HEK293 (cell line): Measurements from ENCODE around the gene PHYKPL.

Experiments used
- CTCF ChIA-PET: fragments of 350-600 bp; formaldehyde crosslinking; extraction: SDS; loops from one replicate; lab custom pipeline; 2021; ENCODE audit warnings: antibody characterized with exemption; lab: Yijun Ruan, JAX
- POLR2A ChIA-PET: fragments of 300-600 bp; formaldehyde crosslinking; extraction: SDS; loops from one replicate; lab custom pipeline; 2020; ENCODE audit warnings: antibody characterized with exemption, inconsistent platforms; lab: Yijun Ruan, JAX
- H3K27ac ChIP-seq: fragments of 200-500 bp; sonication (Bioruptor generic); 2 replicates; pipeline ENCODE4 v1.5.1; 2014; ENCODE audit warnings: low read depth, low read length, control low read depth, inconsistent platforms; ENCODE audit errors: extremely low read depth
- H3K36me3 ChIP-seq, 2 experiments: fragments of 200-500 bp in 1 of 2; sonication (Bioruptor generic) in 1 of 2; 1 replicate in 1 of 2; 2 replicates in 1 of 2; pipeline ENCODE4 v1.5.1; 2014 to 2017; ENCODE audit warnings: inconsistent platforms in 2 of 2, low read length in 2 of 2; ENCODE audit not compliant: control insufficient read depth in 2 of 2, insufficient read depth in 1 of 2
- H3K4me1 ChIP-seq: fragments of 200-500 bp; sonication (Bioruptor generic); 2 replicates; pipeline ENCODE4 v1.5.1; 2014; ENCODE audit warnings: mild to moderate bottlenecking, low read length, inconsistent platforms; ENCODE audit not compliant: control insufficient read depth, insufficient read depth
- H3K4me3 ChIP-seq: 2 replicates; pipeline ENCODE4 v1.5.1; 2011; ENCODE audit warnings: low read depth, mild to moderate bottlenecking, control low read depth, low read length, moderate library complexity
- H3K9me3 ChIP-seq: fragments of 200-500 bp; sonication (Bioruptor generic); 2 replicates; pipeline ENCODE4 v1.5.1; 2014; ENCODE audit warnings: low read depth, low read length, inconsistent platforms; ENCODE audit not compliant: control insufficient read depth, insufficient read depth
- GFI1B ChIP-seq: fragments of 450-650 bp; formaldehyde crosslinking; IDR thresholded peaks from 2 replicates; pipeline ENCODE4 v1.5.1; 2016; ENCODE audit warnings: missing biosample characterization, missing genetic modification characterization
- ZBTB21 ChIP-seq: fragments of 450-650 bp; formaldehyde crosslinking; IDR thresholded peaks from 2 replicates; pipeline ENCODE4 v1.5.1; 2017; ENCODE audit warnings: missing biosample characterization, missing genetic modification characterization
- ZNF473 ChIP-seq: fragments of 450-650 bp; formaldehyde crosslinking; IDR thresholded peaks from 2 replicates; pipeline ENCODE4 v1.5.1; 2017; ENCODE audit warnings: missing biosample characterization, missing genetic modification characterization
- ZNF501 ChIP-seq: fragments of 450-650 bp; formaldehyde crosslinking; IDR thresholded peaks from 2 replicates; pipeline ENCODE4 v1.5.1; 2016; ENCODE audit warnings: missing biosample characterization, missing genetic modification characterization
- ZNF571 ChIP-seq: fragments of 450-650 bp; formaldehyde crosslinking; IDR thresholded peaks from 2 replicates; pipeline ENCODE4 v1.5.0; 2017; ENCODE audit warnings: missing biosample characterization, missing genetic modification characterization
- TF ChIP-seq, protein P1 (sequence below): fragments of 450-650 bp; formaldehyde crosslinking; IDR thresholded peaks from 2 replicates; pipeline ENCODE4; 2016; ENCODE audit warnings: missing biosample characterization, missing genetic modification characterization
- TF ChIP-seq, protein P2 (sequence below): fragments of 450-650 bp; formaldehyde crosslinking; IDR thresholded peaks from 2 replicates; pipeline ENCODE4 v1.5.1; 2016; ENCODE audit warnings: missing biosample characterization, missing genetic modification characterization
- TF ChIP-seq, protein P3 (sequence below): fragments of 450-650 bp; formaldehyde crosslinking; IDR thresholded peaks from 2 replicates; pipeline ENCODE4 v1.5.1; 2017; ENCODE audit warnings: missing biosample characterization, missing genetic modification characterization
- TF ChIP-seq, protein P4 (sequence below): fragments of 450-650 bp; formaldehyde crosslinking; conservative IDR thresholded peaks from 2 replicates; pipeline ENCODE4 v1.5.1; 2016; ENCODE audit warnings: low read depth, missing biosample characterization, missing genetic modification characterization
- TF ChIP-seq, protein P5 (sequence below): fragments of 450-650 bp; formaldehyde crosslinking; IDR thresholded peaks from 2 replicates; pipeline ENCODE4 v1.5.1; 2016; ENCODE audit warnings: missing biosample characterization, missing genetic modification characterization
- TF ChIP-seq, protein P6 (sequence below): fragments of 450-650 bp; formaldehyde crosslinking; IDR thresholded peaks from 2 replicates; pipeline ENCODE4 v1.5.1; 2017; ENCODE audit warnings: missing biosample characterization, missing genetic modification characterization

The PHYKPL gene

DNA sequence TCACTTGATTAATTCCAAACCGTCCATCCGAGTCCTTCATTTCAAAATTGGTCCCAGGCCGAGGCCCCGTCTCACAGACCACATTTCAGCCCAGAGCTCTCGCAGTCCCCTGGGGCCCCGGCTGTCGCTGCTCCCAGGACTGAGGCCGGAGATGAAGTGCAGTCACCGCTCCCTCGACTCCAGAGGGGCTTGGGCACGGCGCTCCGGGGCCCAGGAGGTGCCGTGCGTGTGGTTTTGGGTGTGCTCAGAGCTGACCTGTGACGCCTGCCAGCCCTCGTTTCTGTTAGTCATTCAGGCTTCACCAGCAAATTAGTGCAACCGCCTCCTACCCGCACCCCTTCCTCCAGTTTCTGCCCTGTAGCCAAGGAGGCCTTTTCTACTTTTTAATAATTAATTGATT is 48.7 kb upstream of the PHYKPL start:
- no peaks in the 10 kb centered on the region for H3K36me3 ChIP-seq
- TF ChIP-seq ZNF501 (tag by site-specific recombination) = no peak
- TF ChIP-seq GFI1B (tag by site-specific recombination) = no peak
- no peak for TF ChIP-seq ZNF473 (tag by site-specific recombination)
- TF ChIP-seq, protein P1, sequence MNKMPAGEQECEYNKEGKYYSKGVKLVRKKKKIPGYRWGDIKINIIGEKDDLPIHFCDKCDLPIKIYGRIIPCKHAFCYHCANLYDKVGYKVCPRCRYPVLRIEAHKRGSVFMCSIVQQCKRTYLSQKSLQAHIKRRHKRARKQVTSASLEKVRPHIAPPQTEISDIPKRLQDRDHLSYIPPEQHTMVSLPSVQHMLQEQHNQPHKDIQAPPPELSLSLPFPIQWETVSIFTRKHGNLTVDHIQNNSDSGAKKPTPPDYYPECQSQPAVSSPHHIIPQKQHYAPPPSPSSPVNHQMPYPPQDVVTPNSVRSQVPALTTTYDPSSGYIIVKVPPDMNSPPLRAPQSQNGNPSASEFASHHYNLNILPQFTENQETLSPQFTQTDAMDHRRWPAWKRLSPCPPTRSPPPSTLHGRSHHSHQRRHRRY (tag by site-specific recombination) = no peak
- TF ChIP-seq, protein P2, sequence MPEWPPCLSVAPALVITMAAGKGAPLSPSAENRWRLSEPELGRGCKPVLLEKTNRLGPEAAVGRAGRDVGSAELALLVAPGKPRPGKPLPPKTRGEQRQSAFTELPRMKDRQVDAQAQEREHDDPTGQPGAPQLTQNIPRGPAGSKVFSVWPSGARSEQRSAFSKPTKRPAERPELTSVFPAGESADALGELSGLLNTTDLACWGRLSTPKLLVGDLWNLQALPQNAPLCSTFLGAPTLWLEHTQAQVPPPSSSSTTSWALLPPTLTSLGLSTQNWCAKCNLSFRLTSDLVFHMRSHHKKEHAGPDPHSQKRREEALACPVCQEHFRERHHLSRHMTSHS = no peak
- no peak for TF ChIP-seq ZBTB21 (tag by site-specific recombination)
- no peak for TF ChIP-seq ZNF571
- TF ChIP-seq, protein P3, sequence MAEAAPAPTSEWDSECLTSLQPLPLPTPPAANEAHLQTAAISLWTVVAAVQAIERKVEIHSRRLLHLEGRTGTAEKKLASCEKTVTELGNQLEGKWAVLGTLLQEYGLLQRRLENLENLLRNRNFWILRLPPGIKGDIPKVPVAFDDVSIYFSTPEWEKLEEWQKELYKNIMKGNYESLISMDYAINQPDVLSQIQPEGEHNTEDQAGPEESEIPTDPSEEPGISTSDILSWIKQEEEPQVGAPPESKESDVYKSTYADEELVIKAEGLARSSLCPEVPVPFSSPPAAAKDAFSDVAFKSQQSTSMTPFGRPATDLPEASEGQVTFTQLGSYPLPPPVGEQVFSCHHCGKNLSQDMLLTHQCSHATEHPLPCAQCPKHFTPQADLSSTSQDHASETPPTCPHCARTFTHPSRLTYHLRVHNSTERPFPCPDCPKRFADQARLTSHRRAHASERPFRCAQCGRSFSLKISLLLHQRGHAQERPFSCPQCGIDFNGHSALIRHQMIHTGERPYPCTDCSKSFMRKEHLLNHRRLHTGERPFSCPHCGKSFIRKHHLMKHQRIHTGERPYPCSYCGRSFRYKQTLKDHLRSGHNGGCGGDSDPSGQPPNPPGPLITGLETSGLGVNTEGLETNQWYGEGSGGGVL = no peak
- TF ChIP-seq, protein P4, sequence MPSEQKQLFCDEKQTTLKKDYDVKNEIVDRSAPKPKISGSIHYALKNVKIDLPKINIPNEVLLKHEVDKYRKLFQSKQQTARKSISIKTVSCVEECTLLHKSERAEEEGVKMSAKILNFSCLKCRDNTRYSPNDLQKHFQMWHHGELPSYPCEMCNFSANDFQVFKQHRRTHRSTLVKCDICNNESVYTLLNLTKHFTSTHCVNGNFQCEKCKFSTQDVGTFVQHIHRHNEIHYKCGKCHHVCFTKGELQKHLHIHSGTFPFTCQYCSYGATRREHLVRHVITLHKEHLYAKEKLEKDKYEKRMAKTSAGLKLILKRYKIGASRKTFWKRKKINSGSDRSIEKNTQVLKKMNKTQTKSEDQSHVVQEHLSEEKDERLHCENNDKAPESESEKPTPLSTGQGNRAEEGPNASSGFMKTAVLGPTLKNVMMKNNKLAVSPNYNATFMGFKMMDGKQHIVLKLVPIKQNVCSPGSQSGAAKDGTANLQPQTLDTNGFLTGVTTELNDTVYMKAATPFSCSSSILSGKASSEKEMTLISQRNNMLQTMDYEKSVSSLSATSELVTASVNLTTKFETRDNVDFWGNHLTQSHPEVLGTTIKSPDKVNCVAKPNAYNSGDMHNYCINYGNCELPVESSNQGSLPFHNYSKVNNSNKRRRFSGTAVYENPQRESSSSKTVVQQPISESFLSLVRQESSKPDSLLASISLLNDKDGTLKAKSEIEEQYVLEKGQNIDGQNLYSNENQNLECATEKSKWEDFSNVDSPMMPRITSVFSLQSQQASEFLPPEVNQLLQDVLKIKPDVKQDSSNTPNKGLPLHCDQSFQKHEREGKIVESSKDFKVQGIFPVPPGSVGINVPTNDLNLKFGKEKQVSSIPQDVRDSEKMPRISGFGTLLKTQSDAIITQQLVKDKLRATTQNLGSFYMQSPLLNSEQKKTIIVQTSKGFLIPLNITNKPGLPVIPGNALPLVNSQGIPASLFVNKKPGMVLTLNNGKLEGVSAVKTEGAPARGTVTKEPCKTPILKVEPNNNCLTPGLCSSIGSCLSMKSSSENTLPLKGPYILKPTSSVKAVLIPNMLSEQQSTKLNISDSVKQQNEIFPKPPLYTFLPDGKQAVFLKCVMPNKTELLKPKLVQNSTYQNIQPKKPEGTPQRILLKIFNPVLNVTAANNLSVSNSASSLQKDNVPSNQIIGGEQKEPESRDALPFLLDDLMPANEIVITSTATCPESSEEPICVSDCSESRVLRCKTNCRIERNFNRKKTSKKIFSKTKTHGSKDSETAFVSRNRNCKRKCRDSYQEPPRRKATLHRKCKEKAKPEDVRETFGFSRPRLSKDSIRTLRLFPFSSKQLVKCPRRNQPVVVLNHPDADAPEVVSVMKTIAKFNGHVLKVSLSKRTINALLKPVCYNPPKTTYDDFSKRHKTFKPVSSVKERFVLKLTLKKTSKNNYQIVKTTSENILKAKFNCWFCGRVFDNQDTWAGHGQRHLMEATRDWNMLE (tag by site-specific recombination) = no peak
- TF ChIP-seq, protein P5, sequence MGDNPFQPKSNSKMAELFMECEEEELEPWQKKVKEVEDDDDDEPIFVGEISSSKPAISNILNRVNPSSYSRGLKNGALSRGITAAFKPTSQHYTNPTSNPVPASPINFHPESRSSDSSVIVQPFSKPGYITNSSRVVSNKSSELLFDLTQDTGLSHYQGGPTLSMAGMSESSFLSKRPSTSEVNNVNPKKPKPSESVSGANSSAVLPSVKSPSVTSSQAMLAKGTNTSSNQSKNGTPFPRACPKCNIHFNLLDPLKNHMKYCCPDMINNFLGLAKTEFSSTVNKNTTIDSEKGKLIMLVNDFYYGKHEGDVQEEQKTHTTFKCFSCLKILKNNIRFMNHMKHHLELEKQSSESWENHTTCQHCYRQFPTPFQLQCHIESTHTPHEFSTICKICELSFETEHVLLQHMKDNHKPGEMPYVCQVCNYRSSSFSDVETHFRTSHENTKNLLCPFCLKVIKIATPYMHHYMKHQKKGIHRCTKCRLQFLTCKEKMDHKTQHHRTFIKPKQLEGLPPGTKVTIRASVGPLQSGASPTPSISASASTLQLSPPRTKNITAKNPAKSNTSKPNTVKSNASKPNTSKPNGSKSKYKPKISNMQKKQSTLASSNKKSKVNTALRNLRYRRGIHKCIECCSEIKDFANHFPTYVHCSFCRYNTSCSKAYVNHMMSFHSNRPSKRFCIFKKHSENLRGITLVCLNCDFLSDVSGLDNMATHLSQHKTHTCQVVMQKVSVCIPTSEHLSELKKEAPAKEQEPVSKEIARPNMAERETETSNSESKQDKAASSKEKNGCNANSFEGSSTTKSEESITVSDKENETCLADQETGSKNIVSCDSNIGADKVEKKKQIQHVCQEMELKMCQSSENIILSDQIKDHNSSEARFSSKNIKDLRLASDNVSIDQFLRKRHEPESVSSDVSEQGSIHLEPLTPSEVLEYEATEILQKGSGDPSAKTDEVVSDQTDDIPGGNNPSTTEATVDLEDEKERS (tag by site-specific recombination) = no peak
- TF ChIP-seq, protein P6, sequence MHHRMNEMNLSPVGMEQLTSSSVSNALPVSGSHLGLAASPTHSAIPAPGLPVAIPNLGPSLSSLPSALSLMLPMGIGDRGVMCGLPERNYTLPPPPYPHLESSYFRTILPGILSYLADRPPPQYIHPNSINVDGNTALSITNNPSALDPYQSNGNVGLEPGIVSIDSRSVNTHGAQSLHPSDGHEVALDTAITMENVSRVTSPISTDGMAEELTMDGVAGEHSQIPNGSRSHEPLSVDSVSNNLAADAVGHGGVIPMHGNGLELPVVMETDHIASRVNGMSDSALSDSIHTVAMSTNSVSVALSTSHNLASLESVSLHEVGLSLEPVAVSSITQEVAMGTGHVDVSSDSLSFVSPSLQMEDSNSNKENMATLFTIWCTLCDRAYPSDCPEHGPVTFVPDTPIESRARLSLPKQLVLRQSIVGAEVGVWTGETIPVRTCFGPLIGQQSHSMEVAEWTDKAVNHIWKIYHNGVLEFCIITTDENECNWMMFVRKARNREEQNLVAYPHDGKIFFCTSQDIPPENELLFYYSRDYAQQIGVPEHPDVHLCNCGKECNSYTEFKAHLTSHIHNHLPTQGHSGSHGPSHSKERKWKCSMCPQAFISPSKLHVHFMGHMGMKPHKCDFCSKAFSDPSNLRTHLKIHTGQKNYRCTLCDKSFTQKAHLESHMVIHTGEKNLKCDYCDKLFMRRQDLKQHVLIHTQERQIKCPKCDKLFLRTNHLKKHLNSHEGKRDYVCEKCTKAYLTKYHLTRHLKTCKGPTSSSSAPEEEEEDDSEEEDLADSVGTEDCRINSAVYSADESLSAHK (tag by site-specific recombination) = no peak
- no peak overlapping the region for H3K4me3 ChIP-seq
- no peaks in the 10 kb centered on the region for H3K9me3 ChIP-seq
- ChIA-PET CTCF (interaction anchor here (0.7 to 1.7 kb wide), 7 partner anchors 15 to 324 kb away, joined by 3 to 8 read pairs (median 3); partner anchors contain the start of gene COL23A1), POLR2A (no interaction called here)
- H3K4me1 ChIP-seq = no peaks in the 10 kb centered on the region
- no peak overlapping the region for H3K27ac ChIP-seq
